ENCODE measurements around the gene FGFR2.
A peak's percentile ranks its signal among the peaks of the same experiment; 100 is the strongest.

The FGFR2 gene

GRCh38 chr10:121503587-121504051, 94.6 kb downstream of the FGFR2 start:
- H3K79me2 ChIP-seq (ENCODE audit: low read length) = no peaks in the 10 kb centered on the region
- H3K4me3 ChIP-seq (ENCODE audit: low read length) = no peak overlapping the region
- H3K9me3 ChIP-seq (ENCODE audit: insufficient read depth, low read length) = no peaks in the 10 kb centered on the region
- 0 out of 2 replicates have a peak, but pooled peaks cover 3% of the 10 kb centered on the region for H3K4me1 ChIP-seq (ENCODE audit: low read length)
- no peak overlapping the region for H3K4me2 ChIP-seq (ENCODE audit: low read length)
- H2AFZ ChIP-seq (ENCODE audit: low read depth, low read length) = no peak overlapping the region
- no peaks in the 10 kb centered on the region for H3K27me3 ChIP-seq (ENCODE audit: low read depth, low read length)
- no peaks in the 10 kb centered on the region for H3K36me3 ChIP-seq (replicated peaks; ENCODE audit: low read depth, low read length)
- H3K9ac ChIP-seq (ENCODE audit: low read length) = no peak overlapping the region
- no peaks in the 10 kb centered on the region for H4K20me1 ChIP-seq (ENCODE audit: insufficient read depth, low read length)
- TF ChIP-seq CTCF (IDR thresholded peaks at IDR 0.05; ENCODE audit: low read depth, low read length) = no peak
- TF ChIP-seq EZH2phosphoT487 (IDR thresholded peaks at IDR 0.05; ENCODE audit: low read depth) = no peak
- H3K27ac ChIP-seq (ENCODE audit: low read length) = no peak overlapping the region

- TF ChIP-seq CTCF (IDR thresholded peaks at IDR 0.05; ENCODE audit: low read depth, low read length) (no peak), EZH2phosphoT487 (IDR thresholded peaks at IDR 0.05; ENCODE audit: low read depth) (no peak)
- Histone ChIP-seq H3K9ac (ENCODE audit: low read length) (no peak overlapping the region), H2AFZ (ENCODE audit: low read depth, low read length) (no peak overlapping the region), H3K27ac (ENCODE audit: low read length) (no peak overlapping the region), H3K4me2 (ENCODE audit: low read length) (no peak overlapping the region), H3K4me1 (ENCODE audit: low read length) (peaks cover 13% of the 10 kb centered on the region), H3K36me3 (replicated peaks; ENCODE audit: low read depth, low read length) (no peaks in the 10 kb centered on the region), H4K20me1 (ENCODE audit: insufficient read depth, low read length) (no peaks in the 10 kb centered on the region), H3K27me3 (ENCODE audit: low read depth, low read length) (no peaks in the 10 kb centered on the region), H3K9me3 (ENCODE audit: insufficient read depth, low read length) (no peaks in the 10 kb centered on the region), H3K79me2 (ENCODE audit: low read length) (no peaks in the 10 kb centered on the region), H3K4me3 (ENCODE audit: low read length) (no peak overlapping the region)
These were observed 96.4 kb downstream of the FGFR2 start for GRCh38 chr10:121501796-121502195.

- H3K4me3 ChIP-seq (ENCODE audit: low read length) = no peak overlapping the region
- no peaks in the 10 kb centered on the region for H3K9me3 ChIP-seq (ENCODE audit: insufficient read depth, low read length)
- no peaks in the 10 kb centered on the region for H3K27me3 ChIP-seq (ENCODE audit: low read depth, low read length)
- no peak overlapping the region for H2AFZ ChIP-seq (ENCODE audit: low read depth, low read length)
- TF ChIP-seq CTCF (IDR thresholded peaks at IDR 0.05; ENCODE audit: low read depth, low read length) = no peak
- TF ChIP-seq EZH2phosphoT487 (IDR thresholded peaks at IDR 0.05; ENCODE audit: low read depth) = no peak
- no peaks in the 10 kb centered on the region for H3K79me2 ChIP-seq (ENCODE audit: low read length)
- no peak overlapping the region for H3K4me2 ChIP-seq (ENCODE audit: low read length)
- H3K4me1 ChIP-seq (ENCODE audit: low read length) = peaks cover 13% of the 10 kb centered on the region
- H3K27ac ChIP-seq (ENCODE audit: low read length) = no peak overlapping the region
- no peaks in the 10 kb centered on the region for H4K20me1 ChIP-seq (ENCODE audit: insufficient read depth, low read length)
- H3K9ac ChIP-seq (ENCODE audit: low read length) = no peak overlapping the region
- no peaks in the 10 kb centered on the region for H3K36me3 ChIP-seq (replicated peaks; ENCODE audit: low read depth, low read length)
These were observed 97.4 kb downstream of the FGFR2 start for GRCh38 chr10:121500701-121501332.

- Histone ChIP-seq H3K4me3 (ENCODE audit: low read length) (no peak overlapping the region), H3K9ac (ENCODE audit: low read length) (no peak overlapping the region), H3K4me1 (ENCODE audit: low read length) (peaks cover 13% of the 10 kb centered on the region), H3K27me3 (ENCODE audit: low read depth, low read length) (no peaks in the 10 kb centered on the region), H3K79me2 (ENCODE audit: low read length) (no peaks in the 10 kb centered on the region), H2AFZ (ENCODE audit: low read depth, low read length) (no peak overlapping the region), H3K9me3 (ENCODE audit: insufficient read depth, low read length) (no peaks in the 10 kb centered on the region), H3K36me3 (replicated peaks; ENCODE audit: low read depth, low read length) (no peaks in the 10 kb centered on the region), H3K4me2 (ENCODE audit: low read length) (no peak overlapping the region), H4K20me1 (ENCODE audit: insufficient read depth, low read length) (no peaks in the 10 kb centered on the region), H3K27ac (ENCODE audit: low read length) (no peak overlapping the region)
- TF ChIP-seq EZH2phosphoT487 (IDR thresholded peaks at IDR 0.05; ENCODE audit: low read depth) (no peak), CTCF (IDR thresholded peaks at IDR 0.05; ENCODE audit: low read depth, low read length) (peak; percentile 48; the same call in 1 of the 2 replicates)
These were observed 100.5 kb downstream of the FGFR2 start for GRCh38 chr10:121497513-121498470.

All from OCI-LY3 (cell line).